Caco-2 (cell line): Measurements from ENCODE around the gene AXDND1. TPM values are rescaled to one million over a fixed set of nuclear protein-coding genes. Genes with fewer than 3 reads are reported as not detected.
"Not testable (repeated sequence)": the region's sequence is repeated elsewhere in the genome, so short reads cannot be mapped to it uniquely, and the experiment has no call there.

ENCODE experiments used
- BruUV-seq: library from RNA; stranded (reverse); fragments of 400-500 nt; replicated peaks from 2 replicates; lab custom pipeline; 2021; lab: Mats Ljungman, UMichigan
- CTCF ChIA-PET: fragments of 300-600 bp; sonication (Branson Sonifier 250); formaldehyde crosslinking; loops from one replicate; lab custom pipeline; 2022; ENCODE audit warnings: antibody characterized with exemption; lab: Charles Lee
- POLR2A ChIA-PET: fragments of 300-600 bp; sonication (Branson Sonifier 250); formaldehyde crosslinking; loops from one replicate; lab custom pipeline; 2022; ENCODE audit warnings: antibody characterized with exemption; lab: Charles Lee
- DNase-seq, 2 experiments: peaks; one replicate each; pipeline versions ENCODE4 v3.0.0 to v3.0.0-alpha.2; 2020 to 2022
- H3K27me3 ChIP-seq: replicated peaks from 2 replicates; pipeline ENCODE4 v1.6.0; 2011; ENCODE audit warnings: low read length; ENCODE audit not compliant: control insufficient read depth, insufficient read depth
- H3K36me3 ChIP-seq: 2 replicates; pipeline ENCODE4 v1.5.1; 2011; ENCODE audit warnings: low read length; ENCODE audit not compliant: control insufficient read depth, insufficient read depth
- H3K4me1 ChIP-seq: fragments of 250-450 bp; sonication (Bioruptor Pico); 2 replicates; pipeline ENCODE4 v1.5.1; 2020; ENCODE audit warnings: mild to moderate bottlenecking
- H3K4me3 ChIP-seq: 2 replicates; pipeline ENCODE4 v1.5.1; 2011; ENCODE audit warnings: low read depth, mild to moderate bottlenecking, control low read depth, low read length
- H3K9me3 ChIP-seq: fragments of 250-450 bp; sonication (Bioruptor Pico); 2 replicates; pipeline ENCODE4 v1.5.1; 2020; ENCODE audit warnings: mild to moderate bottlenecking, moderate library complexity
- H3K27ac Mint-ChIP-seq: one replicate; pipeline ENCODE4 v1.8.0; 2022; ENCODE audit warnings: mixed read lengths; ENCODE audit not compliant: unreplicated experiment
- H3K27me3 Mint-ChIP-seq: one replicate; pipeline ENCODE4 v1.8.0; 2022; ENCODE audit warnings: mixed read lengths; ENCODE audit not compliant: insufficient read depth, unreplicated experiment
- H3K36me3 Mint-ChIP-seq: one replicate; pipeline ENCODE4 v1.8.0; 2022; ENCODE audit warnings: mild to moderate bottlenecking, mixed read lengths; ENCODE audit not compliant: insufficient read depth, unreplicated experiment
- H3K4me1 Mint-ChIP-seq: one replicate; pipeline ENCODE4 v1.8.0; 2022; ENCODE audit warnings: low read depth, mixed read lengths; ENCODE audit not compliant: unreplicated experiment
- H3K4me3 Mint-ChIP-seq: one replicate; pipeline ENCODE4 v1.8.0; 2022; ENCODE audit warnings: mild to moderate bottlenecking, moderate library complexity, mixed read lengths; ENCODE audit not compliant: unreplicated experiment
- H3K9me3 Mint-ChIP-seq: one replicate; pipeline ENCODE4 v1.8.0; 2022; ENCODE audit warnings: mixed read lengths; ENCODE audit not compliant: unreplicated experiment
- CTCF ChIP-seq, 2 experiments: fragments of 200-600 bp in 1 of 2; IDR thresholded peaks; 1 replicate in 1 of 2; 2 replicates in 1 of 2; pipeline versions ENCODE4 v1.5.1 to v1.8.0; 2011 to 2022; ENCODE audit warnings: antibody characterized with exemption in 1 of 2, control low read depth in 1 of 2, inconsistent platforms in 1 of 2, low read depth in 1 of 2, low read length in 1 of 2, mild to moderate bottlenecking in 1 of 2, moderate library complexity in 1 of 2; ENCODE audit not compliant: insufficient read depth in 1 of 2, severe bottlenecking in 1 of 2, unreplicated experiment in 1 of 2
- intact Hi-C: fragments of 100-400 bp; cut with micrococcal nuclease; formaldehyde crosslinking; loops from one replicate; pipeline ENCODE4 v1.10.0; 2022; ENCODE audit not compliant: unreplicated experiment
- total RNA-seq: library from RNA; stranded (reverse); gene quantifications from 2 replicates; pipeline ENCODE4 v1.2.3, GENCODE V29; 2022

The AXDND1 gene
- total RNA-seq, 1 experiment from 2014 or later, result not detected

- Mint-ChIP-seq H3K27me3 (peaks cover 13% of the 10 kb centered on the region), H3K4me1 (no peaks in the 10 kb centered on the region), H3K4me3 (no peak overlapping the region), H3K27ac (no peak overlapping the region), H3K36me3 (no peaks in the 10 kb centered on the region), H3K9me3 (no peaks in the 10 kb centered on the region)
- CTCF ChIA-PET, result no interaction called here
- POLR2A ChIA-PET, result no interaction called here
- no peaks in the 10 kb centered on the region for H3K4me1 ChIP-seq
- intact Hi-C loops, result no loop called here
- H3K27me3 ChIP-seq, result no peaks in the 10 kb centered on the region
- no peak for DNase-seq
- BruUV-seq, result no TSS peak
- no peaks in the 10 kb centered on the region; the same call in 1 of the 2 replicates for H3K9me3 ChIP-seq
- no peak overlapping the region for H3K4me3 ChIP-seq
- H3K36me3 ChIP-seq, result no peaks in the 10 kb centered on the region
- TF ChIP-seq CTCF (IDR thresholded peaks at IDR 0.05; ENCODE audit: insufficient read depth in 1 of 2, low read depth in 1 of 2, low read length in 1 of 2, severe bottlenecking in 1 of 2, unreplicated experiment in 1 of 2), result no peak
Measured at GRCh38 chr1:179509384-179509783, 143.6 kb downstream of the AXDND1 start.

- Mint-ChIP-seq H3K36me3 (no peaks in the 10 kb centered on the region), H3K27ac (no peak overlapping the region), H3K9me3 (no peaks in the 10 kb centered on the region), H3K4me3 (no peak overlapping the region), H3K27me3 (peaks cover 13% of the 10 kb centered on the region), H3K4me1 (no peaks in the 10 kb centered on the region)
- no peak for TF ChIP-seq CTCF (IDR thresholded peaks at IDR 0.05; ENCODE audit: insufficient read depth in 1 of 2, low read depth in 1 of 2, low read length in 1 of 2, severe bottlenecking in 1 of 2, unreplicated experiment in 1 of 2)
- H3K4me1 ChIP-seq, result no peaks in the 10 kb centered on the region
- CTCF ChIA-PET, result no interaction called here
- no peaks in the 10 kb centered on the region for H3K27me3 ChIP-seq
- no peak overlapping the region for H3K4me3 ChIP-seq
- BruUV-seq, result no TSS peak
- POLR2A ChIA-PET, result no interaction called here
- DNase-seq, result no peak
- H3K36me3 ChIP-seq, result no peaks in the 10 kb centered on the region
- H3K9me3 ChIP-seq, result no peaks in the 10 kb centered on the region; the same call in 1 of the 2 replicates
- intact Hi-C loops, result no loop called here
Measured at GRCh38 chr1:179510038-179510437, 144.3 kb downstream of the AXDND1 start.

DNA sequence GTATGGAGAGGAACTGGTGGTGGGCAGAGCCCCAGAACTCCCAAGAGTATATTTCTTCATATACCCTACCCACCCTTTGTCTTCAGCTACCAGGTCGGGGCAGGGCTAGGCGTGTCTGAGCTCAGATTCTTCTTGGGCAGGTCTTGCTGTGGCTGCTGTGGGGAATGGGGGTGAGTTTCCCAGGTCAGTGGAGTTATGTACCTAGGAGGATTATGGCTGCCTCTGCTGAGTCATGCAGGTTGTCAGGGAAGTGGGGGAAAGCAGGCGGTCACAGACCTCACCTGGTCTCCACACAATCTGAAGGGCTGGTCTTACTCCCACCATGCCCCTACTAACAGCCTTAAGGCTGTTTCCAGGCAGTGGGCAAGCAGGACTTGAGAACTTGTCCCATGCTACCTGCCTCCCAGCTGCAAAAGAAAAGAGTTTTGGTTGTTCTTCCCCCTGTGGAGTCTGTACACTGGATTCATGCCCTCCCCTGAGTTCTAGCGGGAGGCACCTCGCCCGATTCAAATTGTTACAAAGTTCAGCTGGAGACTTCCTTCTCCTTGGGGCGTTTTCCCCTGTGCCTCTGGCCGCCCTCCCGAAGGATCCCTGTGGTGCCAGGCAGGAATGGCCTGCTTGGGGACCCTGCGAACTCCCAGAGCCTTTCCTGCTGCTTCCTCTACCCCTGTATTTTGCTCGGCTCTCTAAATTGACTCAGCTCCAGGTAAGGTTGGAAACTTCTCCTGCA is 151.4 kb downstream of the AXDND1 start:
- H3K4me1 Mint-ChIP-seq, result no peaks in the 10 kb centered on the region
- H3K27me3 Mint-ChIP-seq, result peaks cover 12% of the 10 kb centered on the region
- no TSS peak for BruUV-seq
- TF ChIP-seq CTCF (IDR thresholded peaks at IDR 0.05; ENCODE audit: insufficient read depth in 1 of 2, low read depth in 1 of 2, low read length in 1 of 2, severe bottlenecking in 1 of 2, unreplicated experiment in 1 of 2), result no peak
- no peaks in the 10 kb centered on the region for H3K36me3 ChIP-seq
- H3K9me3 Mint-ChIP-seq, result no peaks in the 10 kb centered on the region
- DNase-seq, result no peak
- H3K36me3 Mint-ChIP-seq, result no peaks in the 10 kb centered on the region
- intact Hi-C loops, result no loop called here
- H3K9me3 ChIP-seq, result peaks cover 4% of the 10 kb centered on the region; the same call in 1 of the 2 replicates
- CTCF ChIA-PET, result no interaction called here
- H3K27ac Mint-ChIP-seq, result no peak overlapping the region
- no peaks in the 10 kb centered on the region for H3K4me1 ChIP-seq
- POLR2A ChIA-PET, result no interaction called here
- H3K4me3 ChIP-seq, result no peak overlapping the region
- no peaks in the 10 kb centered on the region for H3K27me3 ChIP-seq
- H3K4me3 Mint-ChIP-seq, result no peak overlapping the region

DNA sequence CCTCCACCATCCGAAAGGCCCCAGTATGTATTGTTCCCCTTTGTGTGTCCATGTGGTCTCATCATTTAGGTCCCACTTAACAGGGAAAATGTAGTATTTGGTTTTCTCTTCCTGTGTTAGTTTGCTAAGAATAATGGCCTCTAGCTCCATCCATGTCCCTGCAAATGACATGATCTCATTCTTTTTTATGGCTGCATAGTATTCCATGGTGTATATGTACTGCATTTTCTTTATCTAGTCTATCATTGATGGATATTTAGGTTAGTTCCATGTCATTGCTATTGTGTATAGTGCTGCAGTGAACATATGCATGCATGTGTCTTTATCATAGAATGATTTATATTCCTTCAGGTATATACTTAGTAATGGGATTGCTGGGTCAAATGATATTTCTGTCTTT is 152.8 kb downstream of the AXDND1 start:
- H3K4me1 Mint-ChIP-seq, DNase-seq, H3K27me3 ChIP-seq, CTCF ChIA-PET, H3K9me3 Mint-ChIP-seq, H3K36me3 ChIP-seq, H3K9me3 ChIP-seq, H3K4me3 Mint-ChIP-seq, H3K4me3 ChIP-seq, intact Hi-C loops, H3K27ac Mint-ChIP-seq, H3K36me3 Mint-ChIP-seq, POLR2A ChIA-PET, H3K4me1 ChIP-seq, BruUV-seq: not testable (repeated sequence)
- H3K27me3 Mint-ChIP-seq, result peaks cover 12% of the 10 kb centered on the region
